Tibial nerve (tissue), 4 donors: Measurements from ENCODE around the gene TEKT4.
"Not testable (repeated sequence)": the region's sequence is repeated elsewhere in the genome, so short reads cannot be mapped to it uniquely, and the experiment has no call there.

ENCODE experiments used
- CTCF ChIP-seq, 5 experiments: fragments of 200-600 bp in 3 of 5; fragments of 450-650 bp in 2 of 5; sonication (generic) in 3 of 5; IDR thresholded peaks; one replicate each; pipeline ENCODE4 v1.5.1; 2016 to 2019; ENCODE audit warnings: antibody characterized with exemption in 5 of 5, mild to moderate bottlenecking in 3 of 5, moderate library complexity in 2 of 5
- EP300 ChIP-seq, 2 donors: sonication (generic); formaldehyde crosslinking; IDR thresholded peaks; one replicate each; pipeline ENCODE4 v1.6.1; 2017; ENCODE audit warnings: antibody characterized with exemption in 2 of 2, mild to moderate bottlenecking in 1 of 2
- POLR2A ChIP-seq, 2 donors: fragments of 450-650 bp; IDR thresholded peaks; one replicate each; pipeline ENCODE4 v1.6.1; 2017; ENCODE audit warnings: antibody characterized with exemption in 2 of 2, mild to moderate bottlenecking in 2 of 2, moderate library complexity in 2 of 2

GRCh38 chr2:94856856-94857255 lies 14.4 kb upstream of the TEKT4 start:
- not testable (repeated sequence) for TF ChIP-seq CTCF, POLR2A, EP300 (IDR thresholded peaks at IDR 0.05)
